ENCODE measurements around the gene RECQL. TPM values are rescaled to one million over a fixed set of nuclear protein-coding genes. Genes with fewer than 3 reads are reported as not detected.

The RECQL gene
- total RNA-seq, 1 donor from 2014 or later: 23.1 TPM

- Histone ChIP-seq H3K4me1 (peaks cover 46% of the 10 kb centered on the region), H3K27ac (replicated peaks) (no peak overlapping the region), H3K4me3 (no peak overlapping the region), H3K9me3 (replicated peaks) (no peaks in the 10 kb centered on the region), H3K36me3 (peaks cover 24% of the 10 kb centered on the region), H3K27me3 (ENCODE audit: low read depth) (no peaks in the 10 kb centered on the region)
- intact Hi-C loops (cut with micrococcal nuclease): loop anchor here (10.0 kb wide), 1 partner anchor 169 kb away; no protein-coding TSS in a partner anchor
- no peak for DNase-seq
- no peak for TF ChIP-seq CTCF (IDR thresholded peaks at IDR 0.05; ENCODE audit: borderline replicate concordance)
These were observed 4.5 kb upstream of the RECQL start for GRCh38 chr12:21505888-21506287.

GRCh38 chr12:21502872-21503271, 1.4 kb upstream of the RECQL start:
- Histone ChIP-seq H3K27me3 (ENCODE audit: low read depth) (no peaks in the 10 kb centered on the region), H3K36me3 (peaks cover 11% of the 10 kb centered on the region), H3K9me3 (replicated peaks) (no peaks in the 10 kb centered on the region), H3K4me1 (peaks cover 76% of the 10 kb centered on the region), H3K27ac (replicated peaks) (no peak overlapping the region), H3K4me3 (peak overlapping the region; percentile 94)
- no peak for TF ChIP-seq CTCF (IDR thresholded peaks at IDR 0.05; ENCODE audit: borderline replicate concordance)
- DNase-seq: no peak
- intact Hi-C loops (cut with micrococcal nuclease): loop anchor here (5.0 to 10.0 kb wide), 2 partner anchors 172 to 389 kb away; no protein-coding TSS in a partner anchor

- peaks cover 14% of the 10 kb centered on the region for H3K36me3 ChIP-seq
- no peaks in the 10 kb centered on the region for H3K9me3 ChIP-seq (replicated peaks)
- peak overlapping the region; percentile 87 for H3K27ac ChIP-seq (replicated peaks)
- no peak for TF ChIP-seq CTCF (IDR thresholded peaks at IDR 0.05; ENCODE audit: borderline replicate concordance)
- peaks cover 76% of the 10 kb centered on the region for H3K4me1 ChIP-seq
- no peaks in the 10 kb centered on the region for H3K27me3 ChIP-seq (ENCODE audit: low read depth)
- intact Hi-C loops (cut with micrococcal nuclease): loop anchor here (5.0 to 10.0 kb wide), 2 partner anchors 173 to 390 kb away; no protein-coding TSS in a partner anchor
- no peak for DNase-seq
- peak overlapping the region; percentile 94 for H3K4me3 ChIP-seq
These were observed 695 bp upstream of the RECQL start for GRCh38 chr12:21502164-21502496.

GRCh38 chr12:21500786-21501257, 613 bp downstream of the RECQL start:
- intact Hi-C loops (cut with micrococcal nuclease): loop anchor here (5.0 to 10.0 kb wide), 2 partner anchors 174 to 391 kb away; no protein-coding TSS in a partner anchor
- TF ChIP-seq CTCF (IDR thresholded peaks at IDR 0.05; ENCODE audit: borderline replicate concordance): no peak
- Histone ChIP-seq H3K9me3 (replicated peaks) (no peaks in the 10 kb centered on the region), H3K27me3 (ENCODE audit: low read depth) (no peaks in the 10 kb centered on the region), H3K36me3 (peaks cover 27% of the 10 kb centered on the region), H3K27ac (replicated peaks) (peak overlapping the region; percentile 87), H3K4me3 (peak overlapping the region; percentile 94), H3K4me1 (peaks cover 75% of the 10 kb centered on the region)
- DNase-seq: no peak

- intact Hi-C loops (cut with micrococcal nuclease): loop anchor here (5.0 to 10.0 kb wide), 2 partner anchors 175 to 393 kb away; no protein-coding TSS in a partner anchor
- peak overlapping the region; percentile 87 for H3K27ac ChIP-seq (replicated peaks)
- no peak for TF ChIP-seq CTCF (IDR thresholded peaks at IDR 0.05; ENCODE audit: borderline replicate concordance)
These were observed 1.7 kb downstream of the RECQL start for GRCh38 chr12:21499765-21500164.

More at GRCh38 chr12:21499765-21500164, 1.7 kb downstream of the RECQL start:
- Histone ChIP-seq H3K4me3 (peak overlapping the region; percentile 94), H3K36me3 (peaks cover 36% of the 10 kb centered on the region), H3K4me1 (peaks cover 65% of the 10 kb centered on the region), H3K9me3 (replicated peaks) (no peaks in the 10 kb centered on the region), H3K27me3 (ENCODE audit: low read depth) (no peaks in the 10 kb centered on the region)
- DNase-seq: no peak

Data from left ventricle myocardium inferior (tissue), 1 donor.